OCI-LY3 (cell line): ENCODE results near the gene TSGA10IP.

Experiments used
- H2AFZ ChIP-seq: fragments of 200-600, 300-600 bp; shearing (Covaris generic); 2 replicates; pipeline ENCODE4 v1.6.0; 2014; ENCODE audit warnings: antibody characterized with exemption, low read depth, low read length
- H3K27ac ChIP-seq: fragments of 200-600, 300-600 bp; sonication (generic); 2 replicates; pipeline ENCODE4 v1.5.1; 2014; ENCODE audit warnings: mild to moderate bottlenecking, low read length, moderate library complexity, mixed read lengths
- H3K27me3 ChIP-seq: fragments of 200-600, 300-600 bp; sonication (generic); 2 replicates; pipeline ENCODE4 v1.6.1; 2014; ENCODE audit warnings: low read depth, low read length, mixed read lengths
- H3K36me3 ChIP-seq: fragments of 200-600, 300-600 bp; sonication (generic); replicated peaks from 2 replicates; pipeline ENCODE3; 2014; ENCODE audit warnings: low read depth, low read length, mixed read lengths
- H3K4me1 ChIP-seq: fragments of 300-600, 200-600 bp; sonication (generic); 2 replicates; pipeline ENCODE4 v1.6.1; 2014; ENCODE audit warnings: low read length, mixed read lengths
- H3K4me2 ChIP-seq: fragments of 200-600, 300-600 bp; sonication (generic); 2 replicates; pipeline ENCODE4 v1.6.1; 2014; ENCODE audit warnings: low read length, mixed read lengths
- H3K4me3 ChIP-seq: fragments of 300-600, 200-600 bp; sonication (generic); 2 replicates; pipeline ENCODE4 v1.5.1; 2014; ENCODE audit warnings: antibody characterized with exemption, mild to moderate bottlenecking, low read length, moderate library complexity
- H3K79me2 ChIP-seq: fragments of 300-600, 200-600 bp; shearing (Covaris generic); 2 replicates; pipeline ENCODE4 v1.6.1; 2014; ENCODE audit warnings: mild to moderate bottlenecking, low read length, mixed read lengths
- H3K9ac ChIP-seq: fragments of 300-600, 200-600 bp; shearing (Covaris generic); 2 replicates; pipeline ENCODE4 v1.6.0; 2014; ENCODE audit warnings: mild to moderate bottlenecking, low read length, moderate library complexity
- H3K9me3 ChIP-seq: fragments of 200-600, 300-600 bp; shearing (Covaris generic); 2 replicates; pipeline ENCODE4 v1.6.1; 2014; ENCODE audit warnings: low read length, mixed read lengths; ENCODE audit not compliant: insufficient read depth
- H4K20me1 ChIP-seq: fragments of 200-600, 300-600 bp; sonication (generic); 2 replicates; pipeline ENCODE4 v1.6.1; 2016; ENCODE audit warnings: low read length, mixed read lengths; ENCODE audit not compliant: insufficient read depth
- EZH2phosphoT487 ChIP-seq: fragments of 200-600 bp; shearing (Covaris generic); IDR thresholded peaks from 2 replicates; pipeline ENCODE4 v1.6.1; 2018; ENCODE audit warnings: antibody characterized with exemption, mixed run types, low read depth
- TF ChIP-seq, protein P1 (sequence below): fragments of 200-600, 300-600 bp; sonication (generic); IDR thresholded peaks from 2 replicates; pipeline ENCODE4 v1.5.1; 2014; ENCODE audit warnings: antibody characterized with exemption, low read length, low read depth

The TSGA10IP gene

DNA sequence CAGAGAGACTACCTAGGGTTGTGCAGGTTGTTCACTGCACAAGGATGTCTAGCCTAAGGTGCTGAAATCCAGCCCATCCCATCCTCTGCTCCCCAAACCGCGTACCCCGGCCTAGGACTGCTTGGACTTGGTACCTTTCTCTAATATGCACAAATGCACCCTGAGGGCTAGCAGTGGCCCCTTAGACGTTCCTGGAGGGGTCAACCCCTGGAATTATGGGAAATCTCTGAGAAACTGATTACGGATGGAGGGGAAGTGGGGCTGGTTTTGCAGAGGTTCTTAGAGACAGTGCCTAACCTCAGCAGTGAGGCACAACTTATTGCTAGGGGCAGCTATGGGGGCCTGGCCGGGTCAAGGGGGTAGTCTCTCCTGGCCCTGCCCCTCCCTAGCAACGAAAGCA lies 28.9 kb upstream of the TSGA10IP start:
- no peak overlapping the region for H3K4me3 ChIP-seq

DNA sequence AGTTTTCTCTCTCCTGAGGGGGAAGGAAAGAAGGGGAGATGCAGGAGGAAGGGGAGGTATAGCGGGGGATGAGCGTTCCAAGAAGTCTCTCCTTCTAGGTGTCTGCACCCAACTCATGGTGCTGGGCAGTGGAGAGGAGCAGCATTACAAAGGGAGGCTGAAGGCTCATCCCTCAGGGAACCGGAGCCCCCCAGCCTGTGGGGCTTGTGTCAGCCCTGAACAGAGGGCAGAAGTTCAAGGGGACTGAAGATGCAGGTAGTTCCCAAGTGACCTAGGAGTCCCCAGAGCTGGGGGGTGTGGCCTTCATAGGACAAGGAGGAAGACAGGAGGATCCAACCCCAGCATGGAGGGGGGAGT lies 28.2 kb upstream of the TSGA10IP start:
- Histone ChIP-seq H3K9ac (no peak overlapping the region), H3K4me3 (no peak overlapping the region), H3K79me2 (peaks cover 27% of the 10 kb centered on the region), H4K20me1 (no peaks in the 10 kb centered on the region), H3K4me2 (no peak overlapping the region), H2AFZ (no peak overlapping the region), H3K9me3 (no peaks in the 10 kb centered on the region), H3K4me1 (peaks cover 29% of the 10 kb centered on the region), H3K27ac (no peak overlapping the region), H3K36me3 (peaks cover 10% of the 10 kb centered on the region), H3K27me3 (no peaks in the 10 kb centered on the region)
- TF ChIP-seq, protein P1, sequence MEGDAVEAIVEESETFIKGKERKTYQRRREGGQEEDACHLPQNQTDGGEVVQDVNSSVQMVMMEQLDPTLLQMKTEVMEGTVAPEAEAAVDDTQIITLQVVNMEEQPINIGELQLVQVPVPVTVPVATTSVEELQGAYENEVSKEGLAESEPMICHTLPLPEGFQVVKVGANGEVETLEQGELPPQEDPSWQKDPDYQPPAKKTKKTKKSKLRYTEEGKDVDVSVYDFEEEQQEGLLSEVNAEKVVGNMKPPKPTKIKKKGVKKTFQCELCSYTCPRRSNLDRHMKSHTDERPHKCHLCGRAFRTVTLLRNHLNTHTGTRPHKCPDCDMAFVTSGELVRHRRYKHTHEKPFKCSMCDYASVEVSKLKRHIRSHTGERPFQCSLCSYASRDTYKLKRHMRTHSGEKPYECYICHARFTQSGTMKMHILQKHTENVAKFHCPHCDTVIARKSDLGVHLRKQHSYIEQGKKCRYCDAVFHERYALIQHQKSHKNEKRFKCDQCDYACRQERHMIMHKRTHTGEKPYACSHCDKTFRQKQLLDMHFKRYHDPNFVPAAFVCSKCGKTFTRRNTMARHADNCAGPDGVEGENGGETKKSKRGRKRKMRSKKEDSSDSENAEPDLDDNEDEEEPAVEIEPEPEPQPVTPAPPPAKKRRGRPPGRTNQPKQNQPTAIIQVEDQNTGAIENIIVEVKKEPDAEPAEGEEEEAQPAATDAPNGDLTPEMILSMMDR: no peak
- no peak for TF ChIP-seq EZH2phosphoT487

More for the DNA sequence above, 28.9 kb upstream of the TSGA10IP start:
- H2AFZ ChIP-seq: no peak overlapping the region
- peaks cover 35% of the 10 kb centered on the region for H3K4me1 ChIP-seq
- peaks cover 10% of the 10 kb centered on the region for H3K36me3 ChIP-seq
- no peaks in the 10 kb centered on the region for H3K9me3 ChIP-seq
- H3K27ac ChIP-seq: no peak overlapping the region
- H3K4me2 ChIP-seq: no peak overlapping the region
- no peak overlapping the region for H3K9ac ChIP-seq
- H4K20me1 ChIP-seq: no peaks in the 10 kb centered on the region
- no peak for TF ChIP-seq EZH2phosphoT487
- TF ChIP-seq, protein P1: no peak
- peaks cover 27% of the 10 kb centered on the region for H3K79me2 ChIP-seq
- no peaks in the 10 kb centered on the region for H3K27me3 ChIP-seq

DNA sequence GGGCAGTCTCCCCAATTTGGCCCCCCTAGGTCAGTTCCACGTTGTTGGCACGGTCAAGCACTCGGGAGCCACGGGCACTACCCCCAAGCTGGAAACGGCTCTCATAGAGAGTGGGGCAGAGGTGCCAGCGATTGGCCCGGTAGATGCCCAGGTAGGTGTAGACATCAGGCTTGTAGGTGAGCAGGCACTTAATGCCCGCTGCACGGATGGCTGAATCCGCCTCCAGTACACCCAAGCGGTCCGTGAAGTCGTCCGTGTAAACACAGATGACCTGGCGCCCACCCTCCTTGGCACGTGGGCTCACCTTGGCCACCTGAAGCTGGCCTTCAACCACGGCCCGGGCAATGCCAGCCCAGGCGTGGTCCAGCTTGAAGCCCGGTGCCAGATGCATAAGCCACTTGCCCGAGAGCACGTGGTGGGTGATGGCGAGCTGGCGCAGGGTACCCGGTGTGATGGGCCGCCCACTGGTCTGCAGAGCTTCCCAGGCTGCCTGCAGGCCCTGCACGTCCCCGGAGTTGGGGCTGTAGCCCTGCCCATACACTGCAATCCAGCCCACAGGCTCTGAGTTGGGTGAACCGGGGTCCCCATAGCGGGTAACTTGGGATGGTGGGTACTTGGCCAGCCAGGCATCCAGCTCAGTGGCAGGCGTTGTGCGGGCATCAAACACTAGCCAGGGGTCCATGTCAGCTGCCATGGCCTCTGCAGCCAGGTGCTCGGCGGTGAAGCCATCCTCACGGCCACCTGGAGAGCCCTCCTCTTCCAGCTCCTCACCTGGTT lies 27.7 kb upstream of the TSGA10IP start:
- H3K27ac ChIP-seq: no peak overlapping the region
- no peaks in the 10 kb centered on the region for H3K9me3 ChIP-seq
- H3K4me1 ChIP-seq: peaks cover 23% of the 10 kb centered on the region
- H3K36me3 ChIP-seq: peaks cover 12% of the 10 kb centered on the region
- peak overlapping the region; percentile 98 for H3K4me2 ChIP-seq
- H4K20me1 ChIP-seq: no peaks in the 10 kb centered on the region
- peak overlapping the region; percentile 87 for H3K9ac ChIP-seq
- H3K79me2 ChIP-seq: peaks cover 27% of the 10 kb centered on the region
- no peak overlapping the region for H2AFZ ChIP-seq
- TF ChIP-seq EZH2phosphoT487: no peak
- TF ChIP-seq, protein P1: no peak
- H3K27me3 ChIP-seq: no peaks in the 10 kb centered on the region
- H3K4me3 ChIP-seq: peak overlapping the region; percentile 85

DNA sequence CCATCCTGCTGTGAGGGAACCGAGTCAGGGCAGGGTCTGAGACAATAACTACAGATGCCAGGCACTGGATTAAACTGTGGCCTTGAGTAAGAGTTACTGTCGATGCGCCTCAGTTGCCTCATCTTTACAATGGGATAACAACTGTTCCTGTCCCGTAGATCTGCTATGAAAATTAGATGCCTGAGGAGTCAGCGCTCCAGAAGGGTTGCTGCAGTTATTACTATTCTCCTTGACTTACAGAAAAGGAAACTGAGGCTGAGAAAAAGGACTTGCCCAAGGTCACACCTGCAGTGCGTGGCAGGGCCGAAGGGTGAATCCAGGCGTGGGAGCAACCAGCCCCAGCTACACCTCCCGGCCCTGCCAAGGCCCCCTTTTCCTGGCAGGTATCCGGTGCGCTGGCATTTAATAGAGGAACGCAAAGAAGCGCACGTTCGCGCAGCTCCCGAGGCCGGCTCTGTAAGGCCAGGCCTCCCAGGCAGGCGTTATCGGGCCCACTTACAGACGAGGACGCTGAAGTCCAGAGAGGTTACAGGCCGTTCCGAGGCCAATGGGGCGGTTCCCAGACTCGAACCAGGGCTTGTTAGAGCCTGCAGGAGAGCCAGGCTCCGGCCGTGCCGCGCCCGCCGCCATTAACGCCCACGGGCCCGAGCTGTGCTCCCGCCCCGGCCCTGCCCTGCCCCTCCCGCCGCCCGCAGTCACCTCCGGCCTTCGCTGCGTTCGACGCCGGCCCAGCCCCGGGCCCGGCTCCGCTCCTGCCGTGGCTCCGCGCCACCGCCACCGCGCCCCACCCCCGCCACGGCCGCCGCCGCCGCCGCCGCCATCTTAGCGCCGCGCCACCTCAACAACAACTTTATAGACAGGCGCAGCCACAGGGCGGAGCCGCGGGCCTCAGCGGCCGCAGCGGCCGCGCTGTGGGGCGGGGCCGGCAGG lies 26.8 kb upstream of the TSGA10IP start, which contains the start of gene C11orf68:
C11orf68 (minus strand) TSS at position 852 of the 930 bp plus-strand sequence; CDS start at position 821, 31 bp downstream.
- H2AFZ ChIP-seq: peak within 1 kb of the TSS; percentile 62; the same call in 1 of the 2 replicates
- peak within 1 kb of the TSS; percentile 46 for H3K27ac ChIP-seq
- H3K27me3 ChIP-seq: no peaks in the 10 kb centered on the region
- H3K9me3 ChIP-seq: no peaks in the 10 kb centered on the region
- H3K79me2 ChIP-seq: peaks cover 27% of the 10 kb centered on the region
- TF ChIP-seq, protein P1: no peak
- no peak for TF ChIP-seq EZH2phosphoT487
- H3K9ac ChIP-seq: peak within 1 kb of the TSS; percentile 87
- peak within 1 kb of the TSS; percentile 98 for H3K4me2 ChIP-seq
- H3K36me3 ChIP-seq: peaks cover 13% of the 10 kb centered on the region
- H3K4me3 ChIP-seq: peak within 1 kb of the TSS; percentile 89
- no peaks in the 10 kb centered on the region for H4K20me1 ChIP-seq
- H3K4me1 ChIP-seq: peaks cover 15% of the 10 kb centered on the region
